HFFc6 (cell line): Measurements from ENCODE around the gene CCT3. TPM values are rescaled to one million over a fixed set of nuclear protein-coding genes. Genes with fewer than 3 reads are reported as not detected.

Source experiments
- DNase-seq: peaks from one replicate; pipeline ENCODE4 v3.0.0-alpha.2; 2018
- H3K27ac Mint-ChIP-seq: 2 replicates; pipeline ENCODE4 v1.8.0; 2020; ENCODE audit warnings: mild to moderate bottlenecking, mixed read lengths
- H3K27me3 Mint-ChIP-seq: 2 replicates; pipeline ENCODE4 v1.8.0; 2021; ENCODE audit warnings: mild to moderate bottlenecking, moderate library complexity, mixed read lengths; ENCODE audit not compliant: insufficient read depth
- H3K36me3 Mint-ChIP-seq: 2 replicates; pipeline ENCODE4 v1.8.0; 2021; ENCODE audit warnings: low read depth, mixed read lengths
- H3K4me1 Mint-ChIP-seq: 2 replicates; pipeline ENCODE4 v1.8.0; 2020; ENCODE audit warnings: low read depth, mixed read lengths
- H3K4me3 Mint-ChIP-seq: 2 replicates; pipeline ENCODE4 v1.8.0; 2020; ENCODE audit warnings: mild to moderate bottlenecking, moderate library complexity, mixed read lengths
- H3K9me3 Mint-ChIP-seq: 2 replicates; pipeline ENCODE4 v1.8.0; 2020; ENCODE audit warnings: mild to moderate bottlenecking, mixed read lengths
- CTCF ChIP-seq: fragments of 200-600 bp; sonication (generic); IDR thresholded peaks from 2 replicates; pipeline ENCODE4 v1.5.0; 2021; ENCODE audit warnings: antibody characterized with exemption, mild to moderate bottlenecking
- total RNA-seq, 6 experiments: library from RNA; stranded (reverse); fragmentation: NEBNext Ultra II Directional; extraction: Animal tissue kit (Norgen Biotek cat#: 25700); gene quantifications; 2 replicates in 1 of 6; 3 replicates in 5 of 6; pipeline ENCODE4 v1.2.3, GENCODE V29; 2021

The CCT3 gene
- total RNA-seq, 6 experiments from 2014 or later, result 306 to 382 (median 317) TPM

- Mint-ChIP-seq H3K4me1 (peaks cover 21% of the 10 kb centered on the region), H3K9me3 (no peaks in the 10 kb centered on the region), H3K4me3 (no peak overlapping the region), H3K27me3 (no peaks in the 10 kb centered on the region; the same call in 1 of the 2 replicates), H3K27ac (no peak overlapping the region; the same call in none of the 2 replicates), H3K36me3 (peaks cover 35% of the 10 kb centered on the region)
- DNase-seq, result no peak
- TF ChIP-seq CTCF, result no peak
These were observed 17.5 kb downstream of the CCT3 start for GRCh38 chr1:156320560-156320959.

GRCh38 chr1:156319664-156320063 is 18.4 kb downstream of the CCT3 start:
- H3K36me3 Mint-ChIP-seq, result peaks cover 35% of the 10 kb centered on the region
- no peak overlapping the region for H3K4me3 Mint-ChIP-seq
- H3K9me3 Mint-ChIP-seq, result no peaks in the 10 kb centered on the region
- H3K27ac Mint-ChIP-seq, result no peak overlapping the region
- TF ChIP-seq CTCF, result peak; percentile 84
- DNase-seq, result peak; percentile 36
- no peaks in the 10 kb centered on the region; the same call in 1 of the 2 replicates for H3K27me3 Mint-ChIP-seq
- peaks cover 21% of the 10 kb centered on the region for H3K4me1 Mint-ChIP-seq

GRCh38 chr1:156316909-156317308 is 21.2 kb downstream of the CCT3 start:
- peaks cover 48% of the 10 kb centered on the region for H3K36me3 Mint-ChIP-seq
- H3K4me1 Mint-ChIP-seq, result peaks cover 16% of the 10 kb centered on the region
- no peak for TF ChIP-seq CTCF
- H3K27me3 Mint-ChIP-seq, result no peaks in the 10 kb centered on the region
- DNase-seq, result no peak
- H3K27ac Mint-ChIP-seq, result 0 out of 2 replicates have a peak overlapping the region, but pooled peaks have one; percentile 16
- H3K9me3 Mint-ChIP-seq, result no peaks in the 10 kb centered on the region
- H3K4me3 Mint-ChIP-seq, result no peak overlapping the region

DNA sequence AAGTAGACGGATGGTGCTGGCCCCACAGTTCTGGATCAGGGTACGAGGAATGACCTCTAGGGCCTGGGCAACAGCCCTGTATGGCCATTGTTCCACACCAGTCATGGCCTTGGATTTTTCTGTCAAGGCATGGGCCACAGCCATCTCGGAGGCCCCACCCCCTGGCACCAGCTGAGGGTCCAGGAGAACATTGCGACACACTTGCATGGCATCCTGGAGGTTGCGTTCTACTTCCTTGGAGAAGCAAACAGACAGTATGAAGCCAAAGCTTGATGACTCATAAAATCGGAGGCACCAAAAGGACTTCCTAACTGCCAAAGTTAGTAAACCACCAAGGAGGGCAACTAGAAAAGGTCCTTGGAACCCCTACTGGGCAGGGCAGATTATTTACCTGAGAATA is 27.1 kb downstream of the CCT3 start:
- Mint-ChIP-seq H3K36me3 (peaks cover 55% of the 10 kb centered on the region), H3K9me3 (no peaks in the 10 kb centered on the region), H3K27ac (peak overlapping the region; percentile 72), H3K4me1 (peaks cover 34% of the 10 kb centered on the region), H3K4me3 (no peak overlapping the region), H3K27me3 (no peaks in the 10 kb centered on the region)
- peak; percentile 47 for DNase-seq
- no peak for TF ChIP-seq CTCF

DNA sequence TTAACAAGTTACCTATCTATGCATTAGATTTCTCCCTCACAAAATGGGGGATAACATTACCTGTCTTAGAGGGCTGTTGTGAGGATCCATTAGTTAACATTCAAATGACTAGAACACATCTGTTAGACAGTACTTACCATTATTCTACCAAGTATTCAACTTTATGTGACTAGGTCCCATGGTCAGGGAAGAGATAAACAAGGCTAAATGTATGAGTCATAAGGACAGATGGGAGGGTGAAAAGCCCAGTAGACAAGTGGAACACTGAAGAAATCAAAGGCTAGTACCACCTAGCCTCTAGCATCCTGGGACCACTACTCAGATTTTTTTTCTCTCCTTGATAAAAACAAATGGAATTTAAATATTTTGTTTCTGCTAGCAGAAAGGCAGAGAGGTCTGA is 30.0 kb downstream of the CCT3 start:
- Mint-ChIP-seq H3K27ac (peak overlapping the region; percentile 63), H3K36me3 (peaks cover 37% of the 10 kb centered on the region), H3K4me3 (no peak overlapping the region), H3K4me1 (peaks cover 39% of the 10 kb centered on the region), H3K9me3 (no peaks in the 10 kb centered on the region), H3K27me3 (no peaks in the 10 kb centered on the region)
- DNase-seq, result peak; percentile 52
- TF ChIP-seq CTCF, result no peak

- no peak overlapping the region for H3K27ac Mint-ChIP-seq
- peaks cover 16% of the 10 kb centered on the region for H3K4me1 Mint-ChIP-seq
- no peak for DNase-seq
- no peaks in the 10 kb centered on the region for H3K27me3 Mint-ChIP-seq
- no peak overlapping the region for H3K4me3 Mint-ChIP-seq
- TF ChIP-seq CTCF, result no peak
- H3K36me3 Mint-ChIP-seq, result peaks cover 17% of the 10 kb centered on the region
- H3K9me3 Mint-ChIP-seq, result no peaks in the 10 kb centered on the region
These were observed 32.9 kb downstream of the CCT3 start for GRCh38 chr1:156305215-156305614.
